Stomach (tissue), 4 donors: ENCODE measurements around the gene SPATA33.

Source experiments
- CTCF ChIP-seq, 7 experiments: fragments of 450-650 bp in 4 of 7; fragments of 200-600 bp in 3 of 7; sonication (generic) in 3 of 7; IDR thresholded peaks; one replicate each; pipeline ENCODE4 v1.5.1; 2016 to 2019; ENCODE audit warnings: antibody characterized with exemption in 7 of 7, control low read depth in 2 of 7, mild to moderate bottlenecking in 1 of 7
- EP300 ChIP-seq: sonication (generic); formaldehyde crosslinking; IDR thresholded peaks from one replicate; pipeline ENCODE4 v1.6.1; 2017; ENCODE audit warnings: antibody characterized with exemption
- POLR2A ChIP-seq, 4 donors: fragments of 450-650 bp; IDR thresholded peaks; one replicate each; pipeline ENCODE4 v1.6.1; 2016; ENCODE audit warnings: antibody characterized with exemption in 4 of 4, control low read depth in 2 of 4, mild to moderate bottlenecking in 1 of 4, moderate library complexity in 1 of 4
- POLR2AphosphoS5 ChIP-seq, 3 donors: sonication (generic); formaldehyde crosslinking; IDR thresholded peaks; one replicate each; pipeline ENCODE4 v1.6.1; 2016; ENCODE audit warnings: antibody characterized with exemption in 3 of 3

DNA sequence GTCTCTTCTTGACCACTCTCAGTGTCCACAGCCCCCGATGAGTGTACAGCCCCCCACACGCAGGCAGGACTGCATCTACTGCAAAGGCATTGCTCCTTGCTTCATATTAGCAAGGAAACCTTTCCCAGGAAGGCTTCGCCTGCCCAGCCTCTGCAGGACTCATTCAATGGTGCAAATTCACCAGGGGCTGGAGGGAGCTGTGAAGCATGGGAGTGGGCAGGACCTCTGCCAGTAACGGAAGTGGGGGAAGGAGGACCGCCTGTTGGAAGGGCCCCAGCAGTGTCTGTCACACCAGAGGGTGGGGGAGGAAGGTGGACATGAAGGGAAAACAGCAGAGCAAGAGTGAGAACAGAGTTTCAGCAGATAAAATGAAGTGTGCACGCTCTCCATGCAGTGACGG is 2.5 kb downstream of the SPATA33 start:
- no peak for TF ChIP-seq EP300
- TF ChIP-seq CTCF (IDR thresholded peaks at IDR 0.05) = no peak
- TF ChIP-seq POLR2A (IDR thresholded peaks at IDR 0.05) = no peak
- TF ChIP-seq POLR2AphosphoS5 (IDR thresholded peaks at IDR 0.05) = no peak
